Activated CD8-positive, alpha-beta T cell treated with anti-CD3 and anti-CD28 coated beads, Interleukin-2, amount 10 ng/mL, durations not matched to agents 7 days and 5 days (primary cell): ENCODE measurements around the gene PLEKHG2. TPM values are rescaled to one million over a fixed set of nuclear protein-coding genes. Genes with fewer than 3 reads are reported as not detected.

Experiments used
- microRNA-seq: library from miRNA; unstranded; fragments of <30 nt; microRNA quantifications from one replicate; pipeline ENCODE4 v1.2.0, GENCODE V29; 2022
- total RNA-seq, 2 experiments: library from RNA; stranded (reverse); gene quantifications; one replicate each; pipeline ENCODE4 v1.2.3, GENCODE V29; 2021

Gene PLEKHG2
- total RNA-seq, 2 experiments from 2014 or later = 64.4 to 68.5 TPM

Small RNA genes lying within 50 kb of the gene (microRNA-seq; reads per million reads assigned to microRNA genes)
- not detected for gene MIR4530

Other genes with a start within 250 kb of the PLEKHG2 start
- gene NCCRP1, start 215.7 kb upstream of the PLEKHG2 start, total RNA-seq = not detected
- gene SYCN, start 208.4 kb upstream of the PLEKHG2 start, total RNA-seq = not detected
- gene IFNL3, start 167.7 kb upstream of the PLEKHG2 start, total RNA-seq = not detected
- gene IFNL4, start 163.8 kb upstream of the PLEKHG2 start, total RNA-seq = not detected
- gene IFNL2, start 144.3 kb upstream of the PLEKHG2 start, total RNA-seq = not detected
- gene IFNL1, start 116.3 kb upstream of the PLEKHG2 start, total RNA-seq = under 1 TPM in 1 of 2 experiments, not detected in 1; 0.29 TPM
- 1 to 10 TPM; 8.0 to 8.3 TPM for gene LRFN1, start 91.8 kb upstream of the PLEKHG2 start, total RNA-seq
- 100 to 1,000 TPM; 471 to 482 TPM for gene GMFG, start 76.6 kb upstream of the PLEKHG2 start, total RNA-seq
- 10 to 100 TPM; 43.7 to 44.5 TPM for gene SAMD4B, start 70.2 kb upstream of the PLEKHG2 start, total RNA-seq
- gene PAF1, start 21.6 kb upstream of the PLEKHG2 start, total RNA-seq = 10 to 100 TPM; 48.2 to 48.9 TPM
- 10 to 100 TPM; 32.6 to 39.3 TPM for gene MED29, start 21.3 kb upstream of the PLEKHG2 start, total RNA-seq
- 10 to 100 TPM; 72.4 to 91.4 TPM for gene ZFP36, start 5.8 kb upstream of the PLEKHG2 start, total RNA-seq
- 1,000 to 10,000 TPM; 2,100 to 2,157 TPM for gene RPS16, start 23.3 kb downstream of the PLEKHG2 start, total RNA-seq
- 100 to 1,000 TPM; 144 to 147 TPM for gene SUPT5H, start 32.9 kb downstream of the PLEKHG2 start, total RNA-seq
- gene TIMM50, start 68.2 kb downstream of the PLEKHG2 start, total RNA-seq = 10 to 100 TPM; 56.1 to 65.9 TPM
- under 1 TPM; 0.26 to 0.29 TPM for gene DLL3, start 86.3 kb downstream of the PLEKHG2 start, total RNA-seq
- gene SELENOV, start 102.5 kb downstream of the PLEKHG2 start, total RNA-seq = not detected
- 1 to 10 TPM; 4.1 to 4.3 TPM for gene EID2B, start 120.2 kb downstream of the PLEKHG2 start, total RNA-seq
- gene EID2, start 127.5 kb downstream of the PLEKHG2 start, total RNA-seq = 10 to 100 TPM; 18.9 to 19.9 TPM
- not detected for gene LGALS13, start 189.9 kb downstream of the PLEKHG2 start, total RNA-seq
- gene LGALS16, start 243.2 kb downstream of the PLEKHG2 start, total RNA-seq = not detected